HG03575 (cell line): Measurements from ENCODE around the gene NAGS.
"Not testable (repeated sequence)": the region's sequence is repeated elsewhere in the genome, so short reads cannot be mapped to it uniquely, and the experiment has no call there.

Source experiments
- ATAC-seq: cut with Tn5 transposase; IDR thresholded peaks from one replicate; pipeline ENCODE4 v1.9.1; 2021; ENCODE audit not compliant: unreplicated experiment, insufficient number of reproducible peaks, low FRiP score; ENCODE audit errors: extremely low read depth

NAGS gene

GRCh38 chr17:43983196-43983514, 21.3 kb upstream of the NAGS start:
- ATAC-seq: no peak

DNA sequence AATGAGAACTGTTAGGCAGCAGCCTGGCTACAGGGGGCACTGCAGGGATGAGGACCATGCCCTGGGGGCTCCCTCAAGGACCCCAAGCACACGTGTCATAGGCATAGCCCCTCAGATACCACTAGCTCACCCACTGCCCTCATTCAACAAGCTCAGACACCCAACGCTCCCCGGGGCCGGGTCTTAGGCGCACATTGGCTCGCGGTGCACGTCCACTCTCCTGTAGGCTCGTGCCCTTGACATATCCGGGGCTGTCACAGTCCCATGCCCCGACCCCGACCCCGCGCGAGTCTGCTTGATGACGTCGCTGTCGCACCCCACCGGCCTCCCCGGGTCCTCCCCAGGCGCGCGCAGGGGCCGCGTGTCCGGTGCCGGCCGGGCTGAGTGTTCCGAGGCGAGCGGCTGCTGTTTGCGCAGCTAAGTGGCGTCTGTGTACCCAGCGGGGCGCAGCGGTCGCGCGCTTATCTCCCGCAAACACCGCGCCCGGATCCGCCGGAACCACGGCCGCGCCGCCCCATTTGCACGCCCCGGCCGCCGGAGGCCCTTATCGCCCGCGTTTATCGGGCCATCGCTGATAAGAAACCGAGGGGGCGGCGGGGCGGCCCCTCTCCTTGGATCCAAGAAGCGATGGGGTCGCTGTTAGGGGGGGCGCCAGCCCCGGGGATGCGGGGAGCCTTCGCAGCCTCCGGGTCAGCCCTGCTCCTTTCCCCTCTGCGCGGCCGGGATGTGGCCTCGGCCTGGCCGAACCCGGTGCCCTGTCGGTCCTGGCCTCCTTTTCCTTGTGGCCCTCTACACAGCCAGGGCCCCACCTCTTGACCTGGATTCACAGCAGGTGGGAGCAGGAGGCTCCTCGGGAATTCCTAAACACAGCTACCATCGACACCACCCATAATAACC, 20.7 kb upstream of the NAGS start:
- ATAC-seq: no peak

GRCh38 chr17:43984521-43984920, 19.9 kb upstream of the NAGS start:
- ATAC-seq: no peak

- ATAC-seq: no peak
These were observed 18.0 kb upstream of the NAGS start for GRCh38 chr17:43986225-43986981.

- ATAC-seq: no peak
These were observed 17.0 kb upstream of the NAGS start for GRCh38 chr17:43987131-43988021.

- ATAC-seq: no peak
These were observed 16.1 kb upstream of the NAGS start for GRCh38 chr17:43988301-43988700.

GRCh38 chr17:43992641-43993040, 11.8 kb upstream of the NAGS start:
- ATAC-seq: no peak

GRCh38 chr17:43994272-43995149, 9.9 kb upstream of the NAGS start:
- no peak for ATAC-seq

- no peak for ATAC-seq
These were observed 9.3 kb upstream of the NAGS start for GRCh38 chr17:43995150-43995471.

GRCh38 chr17:43997180-43997579, 7.2 kb upstream of the NAGS start:
- ATAC-seq: not testable (repeated sequence)

DNA sequence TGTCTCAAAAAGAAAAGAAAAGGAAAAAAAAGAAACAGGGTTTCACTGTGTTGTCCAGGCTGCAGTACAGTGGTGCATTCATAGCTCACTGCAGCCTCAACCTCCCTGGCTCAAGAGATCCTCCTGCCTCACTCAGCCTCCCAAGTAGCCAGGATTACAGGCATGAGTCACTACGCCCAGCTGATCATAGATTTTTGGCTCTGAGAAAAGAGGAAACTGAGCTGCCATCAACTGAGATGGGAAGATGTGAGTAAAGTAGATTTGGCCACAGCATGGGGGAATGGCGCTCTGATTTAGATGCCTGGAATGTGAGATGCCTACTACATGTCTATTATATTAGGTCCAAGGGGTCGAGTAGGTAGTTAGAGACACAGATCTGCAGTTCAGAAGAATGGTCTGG, 5.9 kb upstream of the NAGS start:
- ATAC-seq: no peak

DNA sequence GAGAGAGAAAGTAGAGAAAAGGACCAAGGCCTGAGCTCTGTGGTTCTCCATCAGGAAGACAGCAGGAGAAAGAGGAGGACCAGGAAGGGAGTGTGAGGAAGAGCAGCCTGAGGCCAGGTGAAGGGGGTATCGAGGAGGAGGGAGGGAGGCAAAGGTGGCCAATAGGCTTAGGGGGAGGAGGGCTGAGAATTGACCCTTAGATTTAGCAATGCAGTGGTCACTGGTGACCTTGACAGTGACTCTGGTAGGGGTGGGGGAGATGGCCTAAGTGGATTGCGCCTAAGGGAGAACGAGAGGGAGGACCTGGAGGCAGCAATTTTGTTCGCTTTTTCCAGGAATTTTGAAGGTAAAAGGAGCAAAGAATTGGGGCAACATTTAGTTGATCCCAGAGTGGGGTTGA, 5.4 kb upstream of the NAGS start:
- ATAC-seq: no peak

- ATAC-seq: no peak
These were observed 4.1 kb upstream of the NAGS start for GRCh38 chr17:44000141-44000860.

- no peak for ATAC-seq
These were observed 3.5 kb upstream of the NAGS start for GRCh38 chr17:44000871-44001460.

DNA sequence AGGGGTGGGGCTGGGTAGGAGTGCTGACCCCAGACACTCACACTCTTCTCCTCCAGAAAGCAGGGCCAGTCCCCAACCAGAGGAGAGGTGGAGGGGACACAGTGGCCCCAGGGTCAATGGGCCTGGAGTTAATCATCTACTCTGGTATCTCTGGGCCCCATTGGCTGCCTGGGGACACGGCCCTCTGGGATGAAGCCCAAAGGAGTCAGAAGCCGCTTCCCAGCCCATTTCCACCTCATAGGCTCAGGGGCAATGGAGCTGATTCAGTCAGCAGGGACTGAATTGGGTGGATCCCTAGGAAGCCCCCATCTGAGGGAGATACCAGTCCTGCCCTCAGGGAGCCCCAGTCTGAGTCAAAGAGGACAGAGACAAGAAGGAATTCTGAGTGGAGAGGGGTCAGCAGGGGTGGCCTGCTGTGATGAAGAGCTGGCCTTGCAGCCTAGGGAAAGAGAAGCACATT, 2.9 kb upstream of the NAGS start:
- ATAC-seq: no peak

- no peak for ATAC-seq
These were observed 2.1 kb upstream of the NAGS start for GRCh38 chr17:44002141-44002848.
